ENCODE data around the gene PDZD7.

Gene PDZD7

GRCh38 chr10:101060951-101061623 is 30.2 kb upstream of the PDZD7 start:
- DNase-seq, result peak; percentile 90

DNA sequence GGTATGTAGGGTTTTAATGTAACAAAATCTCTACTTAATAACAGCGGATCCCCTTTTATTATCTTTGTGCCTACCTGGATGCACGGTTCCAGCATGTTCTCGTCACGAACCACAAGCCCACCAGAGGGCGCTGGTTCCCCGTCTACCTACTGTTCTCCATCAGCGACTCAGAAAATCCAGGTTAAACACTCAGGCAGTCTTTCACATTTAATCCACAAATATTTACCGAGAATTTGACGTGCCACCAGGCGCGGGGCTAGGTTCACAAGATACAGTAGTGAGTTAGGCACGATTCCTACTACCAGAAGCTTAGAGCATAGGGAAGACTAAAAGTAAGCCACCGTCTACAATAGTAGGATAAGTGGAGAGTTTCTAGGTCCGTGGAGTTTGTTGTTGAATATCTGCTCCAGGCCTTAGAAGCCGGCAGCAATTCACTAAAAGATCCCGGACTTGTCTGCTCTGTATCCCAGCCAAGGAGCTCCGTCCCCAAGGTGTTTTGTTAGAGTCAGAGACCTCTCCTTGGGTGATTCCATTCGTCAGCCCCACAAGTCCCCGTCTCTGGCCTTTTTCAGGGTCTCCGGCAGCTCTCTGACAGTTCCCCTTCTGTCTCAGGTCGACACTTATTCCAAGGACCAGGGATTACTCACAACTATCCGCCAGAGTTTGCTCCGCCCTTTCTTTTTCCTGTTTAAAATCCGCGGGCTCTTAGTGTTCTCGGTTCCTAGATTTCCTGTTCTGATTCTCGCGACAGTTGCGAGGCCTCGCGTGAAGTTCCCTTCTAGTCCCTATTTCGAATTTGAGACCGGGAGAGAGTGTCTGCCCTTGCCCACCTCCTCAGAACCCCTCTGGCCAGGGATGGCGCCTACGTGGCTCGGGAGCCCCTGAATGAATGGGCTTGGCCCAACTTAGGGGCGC is 29.4 kb upstream of the PDZD7 start:
- peak; percentile 95 for DNase-seq

DNA sequence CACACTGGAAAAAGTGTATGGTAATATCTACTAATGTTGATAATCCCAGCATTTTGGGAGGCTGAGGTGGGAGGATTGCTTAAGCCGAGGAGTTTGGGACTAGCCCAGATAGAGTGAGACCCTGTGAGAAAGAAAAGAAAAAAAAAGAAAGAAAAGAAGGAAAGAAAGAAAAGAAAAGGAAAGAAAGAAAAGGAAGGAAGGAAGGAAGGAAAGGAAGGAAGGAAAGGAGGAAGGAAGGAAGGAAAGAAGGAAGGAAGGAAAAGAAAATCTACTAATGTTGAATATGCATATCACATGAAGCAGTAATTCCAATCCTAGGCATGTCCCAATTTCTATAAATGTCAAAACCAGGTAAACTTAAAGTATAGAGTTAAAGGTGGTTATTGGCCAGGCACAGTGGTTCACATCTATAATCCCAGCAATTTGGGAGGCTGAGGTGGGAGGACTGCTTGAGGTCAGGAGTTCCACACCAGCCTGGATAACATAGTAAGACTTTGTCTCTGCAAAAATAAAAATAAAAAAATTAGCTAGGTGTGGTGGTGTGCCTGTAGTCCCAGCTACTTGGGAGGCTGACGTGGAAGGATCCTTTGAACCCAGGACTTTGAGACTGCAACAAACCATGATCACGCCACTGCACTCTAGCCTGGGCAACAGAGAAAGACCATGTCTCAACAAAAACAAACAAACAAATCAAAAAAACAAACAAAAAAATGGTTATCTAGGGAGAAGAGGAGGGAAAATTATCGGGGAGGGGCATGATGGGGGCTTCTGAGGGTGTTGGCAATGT is 25.6 kb upstream of the PDZD7 start:
- no peak for DNase-seq

DNA sequence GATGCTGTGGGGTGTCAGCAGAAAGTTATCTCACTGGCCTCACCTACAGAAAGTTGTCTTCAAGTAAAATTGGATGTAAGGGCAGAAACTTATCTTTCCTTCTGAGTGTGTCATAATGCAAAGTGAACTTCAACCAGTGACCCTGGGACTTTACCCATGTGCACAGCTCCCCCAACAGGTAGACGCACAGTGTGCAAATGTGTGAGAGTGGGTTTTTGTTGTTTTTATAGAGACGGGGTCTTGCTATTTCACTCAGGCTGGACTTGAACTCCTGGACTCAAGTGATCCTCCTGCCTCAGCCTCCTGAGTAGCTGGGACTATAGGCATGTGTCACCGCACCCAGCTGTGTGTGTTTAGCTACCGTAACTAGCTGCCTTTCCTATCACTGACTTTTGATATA is 24.5 kb upstream of the PDZD7 start:
- no peak for DNase-seq

GRCh38 chr10:101054876-101055275 is 23.9 kb upstream of the PDZD7 start:
- no peak for DNase-seq

DNA sequence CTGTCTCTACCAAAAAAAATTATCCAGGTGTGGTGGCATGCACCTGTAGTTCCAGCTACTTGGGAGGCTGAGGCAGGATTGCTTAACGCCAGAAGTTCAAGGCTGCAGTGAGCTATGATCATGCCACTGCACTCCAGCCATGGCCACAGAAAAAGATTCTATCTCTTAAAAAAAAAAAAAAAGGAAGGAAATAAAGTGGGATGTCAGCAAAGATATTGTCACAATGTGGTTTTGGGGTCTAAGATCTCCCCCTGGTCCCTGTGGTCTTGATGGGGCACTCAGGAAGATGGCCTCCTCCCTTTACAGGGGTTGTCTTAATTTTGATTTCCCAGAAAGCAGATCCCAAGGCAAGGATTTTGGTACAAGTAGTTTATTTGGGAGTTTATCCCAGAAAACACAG is 23.4 kb upstream of the PDZD7 start:
- DNase-seq, result no peak

- no peak for DNase-seq
Measured at GRCh38 chr10:101053516-101053915, 22.6 kb upstream of the PDZD7 start.

DNA sequence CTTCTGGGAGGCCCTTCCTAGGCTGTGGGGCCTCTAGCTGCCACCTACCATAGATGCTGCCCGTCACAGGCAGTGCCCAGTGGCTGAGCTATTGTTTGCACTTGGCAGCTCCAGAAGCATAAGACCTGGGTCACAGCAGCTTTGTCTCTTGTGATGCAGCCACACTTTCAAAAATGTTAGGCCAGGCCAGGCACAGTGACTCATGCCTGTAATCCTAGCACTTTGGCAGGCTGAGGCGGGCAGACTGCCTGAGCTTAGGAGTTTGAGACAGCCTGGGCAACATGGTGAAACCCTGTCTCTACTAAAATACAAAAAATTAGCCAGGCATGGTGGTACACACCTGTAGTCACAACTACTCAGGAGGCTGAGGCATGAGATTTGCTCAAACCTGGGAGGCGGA is 21.4 kb upstream of the PDZD7 start:
- no peak for DNase-seq

DNA sequence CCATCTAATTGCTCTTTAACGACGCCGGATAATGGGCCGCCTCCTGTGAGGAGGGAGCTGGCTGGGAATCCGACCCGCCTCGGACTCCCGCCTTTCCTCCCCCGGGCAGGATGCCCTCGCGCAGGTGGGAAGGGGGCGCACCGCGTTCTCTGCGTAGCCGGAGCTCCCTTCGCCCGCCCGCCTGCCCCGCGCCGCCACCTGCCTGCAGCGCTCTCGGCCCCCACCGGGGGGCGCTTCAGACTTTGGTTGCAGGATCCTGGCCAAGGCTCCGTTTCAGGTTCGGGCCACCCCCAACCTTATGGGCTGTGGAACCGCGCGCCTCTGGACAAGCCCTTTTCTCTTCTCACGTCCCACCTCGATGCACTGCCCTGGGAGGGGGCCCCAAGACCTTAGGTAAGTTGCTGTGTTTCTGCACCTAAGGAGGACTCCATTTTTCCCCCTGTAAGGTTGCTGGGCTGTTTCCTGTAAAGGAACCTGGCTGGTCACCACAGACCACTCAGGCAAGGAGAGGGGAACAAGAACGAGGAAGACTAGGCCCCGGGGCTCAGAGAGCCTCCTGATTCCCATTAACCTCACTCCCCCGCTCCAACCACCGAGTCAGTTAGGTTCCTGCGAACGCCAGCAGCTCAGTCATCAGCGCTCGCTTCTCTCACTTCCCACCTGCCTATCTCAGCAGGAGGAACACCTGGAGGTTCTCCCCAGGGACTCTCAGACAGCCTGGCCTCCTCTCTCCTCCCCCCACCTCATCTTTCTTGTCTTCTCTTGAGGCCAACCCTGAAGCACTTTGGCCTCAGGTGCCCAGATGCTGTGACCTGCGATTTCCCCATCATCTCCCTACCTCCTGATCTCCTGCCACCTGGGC is 19.5 kb upstream of the PDZD7 start:
- DNase-seq, result no peak

DNA sequence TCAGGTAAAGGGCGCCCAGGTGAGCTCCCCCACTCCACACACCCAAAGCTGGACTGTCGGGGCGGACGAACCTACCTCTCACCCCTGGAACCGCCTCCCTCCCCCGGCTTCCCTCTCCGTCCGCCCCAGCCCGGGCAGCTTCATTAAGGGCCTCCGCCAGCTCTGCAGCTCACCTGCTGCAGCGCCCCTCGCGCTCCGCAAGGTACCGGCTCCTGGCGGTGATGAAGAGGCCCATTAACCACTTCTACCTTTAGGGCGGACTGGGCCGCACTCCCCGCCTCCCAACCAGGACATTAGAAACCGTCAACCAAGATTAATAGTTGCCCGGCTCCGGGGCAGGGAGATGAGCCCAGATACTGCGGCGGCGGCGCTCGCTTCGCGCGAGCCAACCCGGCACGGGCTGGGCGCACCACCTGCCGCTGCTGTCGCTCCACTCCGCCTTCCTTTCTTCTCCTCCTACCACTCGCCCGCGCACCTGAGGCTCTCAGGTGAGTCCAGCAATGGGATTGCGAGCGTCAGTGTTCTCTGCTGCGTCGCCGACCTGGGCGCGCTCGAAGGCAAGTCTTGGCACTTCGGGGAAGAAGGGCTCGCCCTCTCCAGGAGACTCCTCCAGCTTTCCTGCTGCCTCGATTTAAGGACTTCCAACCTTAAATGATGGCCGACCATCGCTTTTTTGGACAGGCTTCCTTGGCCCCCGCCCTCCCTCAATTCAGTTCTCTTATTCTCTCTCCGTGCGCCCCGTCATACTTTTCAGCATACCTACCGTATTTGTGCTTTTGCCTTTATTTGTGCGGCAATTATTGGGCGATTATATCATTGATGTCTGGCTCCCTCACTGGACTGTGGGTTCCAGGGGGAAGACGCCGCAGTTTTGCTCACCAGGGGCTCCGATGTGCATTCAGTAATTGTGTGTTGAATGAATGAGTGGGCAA is 17.3 kb upstream of the PDZD7 start:
- peak; percentile 96 for DNase-seq

- no peak for DNase-seq
Measured at GRCh38 chr10:101047268-101047667, 16.3 kb upstream of the PDZD7 start.

DNA sequence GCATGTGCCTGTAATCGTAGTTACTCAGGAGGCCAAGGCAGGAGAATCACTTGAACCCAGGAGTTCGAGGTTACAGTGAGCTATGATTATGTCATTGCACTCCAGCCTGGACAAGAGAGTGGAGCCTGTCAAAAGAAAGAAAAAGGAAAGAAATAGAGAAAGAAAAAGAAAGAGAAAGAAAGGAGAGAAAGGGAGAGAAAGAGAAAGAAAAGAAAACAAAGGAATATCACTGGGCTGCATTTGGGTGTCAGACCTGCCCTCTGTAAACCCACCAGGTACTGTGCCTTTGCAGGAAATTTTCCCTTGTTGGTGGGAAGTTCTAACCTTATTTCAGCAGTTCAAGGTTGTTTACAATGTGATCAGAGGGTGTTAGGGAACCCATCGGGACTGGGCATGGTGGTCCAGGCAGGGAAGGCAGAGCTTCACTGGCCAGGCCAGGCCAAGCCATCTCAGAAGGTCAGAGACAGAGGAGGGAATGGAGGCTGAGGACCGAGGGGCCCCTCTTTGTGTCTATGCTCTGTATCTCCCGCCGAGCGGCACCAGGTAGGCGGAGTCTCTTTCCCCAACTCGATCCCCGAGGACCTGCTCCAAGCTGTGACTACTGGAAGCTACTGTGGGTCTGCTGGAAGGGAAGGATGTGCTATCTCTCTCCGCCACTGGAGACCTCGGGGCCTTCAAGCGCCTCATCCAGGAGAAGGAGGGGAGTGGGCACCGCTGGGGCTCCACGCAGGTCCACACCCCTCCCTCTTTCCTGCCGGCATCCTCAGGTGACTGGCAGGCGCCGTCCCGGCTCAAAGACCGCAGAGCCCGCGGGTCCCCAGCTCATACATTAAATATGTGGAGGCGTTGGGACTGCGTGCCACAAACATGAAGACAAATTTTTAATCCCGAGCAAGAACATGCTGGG is 15.7 kb upstream of the PDZD7 start:
- DNase-seq, result peak; percentile 36

GRCh38 chr10:101044117-101044516 is 13.2 kb upstream of the PDZD7 start:
- no peak for DNase-seq

GRCh38 chr10:101043363-101043707 is 12.4 kb upstream of the PDZD7 start:
- peak; percentile 56 for DNase-seq

- DNase-seq, result peak; percentile 98
Measured at GRCh38 chr10:101042667-101043362, 11.9 kb upstream of the PDZD7 start.

GRCh38 chr10:101042118-101042517 is 11.2 kb upstream of the PDZD7 start:
- DNase-seq, result no peak

- DNase-seq, result peak; percentile 58
Measured at GRCh38 chr10:101041252-101041761, 10.4 kb upstream of the PDZD7 start.

- no peak for DNase-seq
Measured at GRCh38 chr10:101040851-101041250, 9.9 kb upstream of the PDZD7 start.

GRCh38 chr10:101040061-101040460 is 9.1 kb upstream of the PDZD7 start:
- DNase-seq, result no peak

Data from NCI-H510A treated with DMSO at 0.1 percent for 48 hours (cell line).